HG02870 (cell line): ENCODE data around the gene SLC9A6.
"Not testable (repeated sequence)": the region's sequence is repeated elsewhere in the genome, so short reads cannot be mapped to it uniquely, and the experiment has no call there.

ENCODE experiments used
- ATAC-seq: cut with Tn5 transposase; IDR thresholded peaks from one replicate; pipeline ENCODE4 v1.9.1; 2021; ENCODE audit warnings: mild to moderate bottlenecking, moderate library complexity; ENCODE audit not compliant: unreplicated experiment

SLC9A6 gene

GRCh38 chrX:136061286-136061685 is 76.1 kb downstream of the SLC9A6 start:
- ATAC-seq, result no peak

- ATAC-seq, result no peak
Measured at GRCh38 chrX:136061696-136062095, 76.5 kb downstream of the SLC9A6 start.

GRCh38 chrX:136063340-136064079 is 78.3 kb downstream of the SLC9A6 start:
- ATAC-seq, result no peak

GRCh38 chrX:136064661-136065043 is 79.4 kb downstream of the SLC9A6 start:
- no peak for ATAC-seq

DNA sequence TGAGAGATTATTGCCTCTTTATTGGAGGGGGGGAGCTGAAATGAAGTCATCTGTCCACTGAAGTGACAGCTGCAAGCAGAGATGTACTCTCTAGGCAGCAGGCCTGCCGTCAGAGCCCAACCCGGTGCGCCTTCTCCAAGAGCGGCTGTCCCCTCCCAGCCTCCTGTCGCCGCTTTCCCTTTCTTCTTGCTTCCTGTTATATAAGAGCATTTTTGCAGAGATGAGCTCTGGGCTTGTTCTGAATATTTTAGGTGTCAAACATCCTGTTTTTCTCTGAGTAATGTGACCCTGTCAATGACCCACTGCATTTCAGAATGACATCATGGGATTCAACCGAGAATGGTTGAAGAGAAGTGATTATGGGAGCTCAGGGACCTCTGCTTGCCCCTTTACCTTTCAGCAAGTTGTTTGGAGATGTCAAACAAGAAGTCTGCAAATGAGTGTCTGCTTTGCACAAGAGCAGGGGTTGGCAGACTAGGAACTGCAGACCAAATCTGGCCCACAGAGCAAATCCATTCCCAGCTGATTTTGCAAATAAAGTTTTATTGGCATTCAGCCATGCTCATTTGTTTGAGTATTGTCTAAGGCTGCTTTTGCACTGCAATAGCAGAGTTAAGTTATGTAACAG is 79.9 kb downstream of the SLC9A6 start:
- no peak for ATAC-seq

DNA sequence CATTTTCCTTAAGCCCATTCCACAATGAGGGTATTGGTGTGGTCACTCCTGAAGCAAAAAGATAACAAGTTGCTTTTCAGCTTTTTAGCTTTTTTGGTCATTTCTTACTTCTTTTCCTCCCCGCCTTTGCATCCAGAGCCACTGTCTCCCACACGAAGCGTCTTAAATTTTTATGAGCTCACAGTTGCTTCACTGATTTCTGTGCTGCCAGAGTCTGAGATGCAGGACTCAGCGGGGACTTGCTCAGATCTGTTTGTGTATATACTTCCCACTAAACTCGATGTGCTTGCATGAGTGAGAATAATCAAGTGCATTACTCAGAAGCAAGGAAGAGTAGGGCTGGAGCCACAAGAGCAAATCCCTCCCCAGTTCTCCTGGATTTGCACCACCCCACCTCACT is 81.9 kb downstream of the SLC9A6 start:
- ATAC-seq, result no peak

- no peak for ATAC-seq
Measured at GRCh38 chrX:136067966-136068365, 82.7 kb downstream of the SLC9A6 start.

GRCh38 chrX:136076942-136077341 is 91.7 kb downstream of the SLC9A6 start:
- ATAC-seq, result no peak

DNA sequence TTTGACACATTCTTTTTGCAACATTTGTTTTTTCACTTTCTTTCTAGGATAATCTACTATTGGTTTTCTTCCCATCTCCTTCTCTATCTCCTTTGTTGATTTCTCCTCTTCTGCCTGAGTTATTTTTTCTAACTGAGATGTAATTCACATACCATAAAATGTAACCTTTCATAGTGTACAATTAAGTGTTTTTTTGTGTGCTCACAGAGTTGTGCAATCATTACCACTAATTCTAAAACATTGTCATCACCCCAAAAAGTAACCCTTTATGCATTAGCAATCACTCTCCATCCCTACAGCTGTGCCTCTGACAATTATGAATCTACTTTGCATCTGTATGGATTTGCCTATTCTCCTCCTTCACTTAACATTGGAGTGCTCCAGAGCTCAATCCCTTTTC is 95.5 kb downstream of the SLC9A6 start:
- no peak for ATAC-seq

GRCh38 chrX:136086521-136086920 is 101.3 kb downstream of the SLC9A6 start:
- ATAC-seq, result no peak

- not testable (repeated sequence) for ATAC-seq
Measured at GRCh38 chrX:136091898-136092297, 106.7 kb downstream of the SLC9A6 start.

GRCh38 chrX:136094962-136095361 is 109.7 kb downstream of the SLC9A6 start:
- ATAC-seq, result no peak
